CD4-positive, alpha-beta T cell (primary cell): Measurements from ENCODE around the gene CHRNA10. TPM values are rescaled to one million over a fixed set of nuclear protein-coding genes. Genes with fewer than 3 reads are reported as not detected.

Experiments used
- ATAC-seq: fragments of 200-7000 bp; cut with Tn5 transposase; one replicate; pipeline ENCODE4 v1.10.0; 2022; ENCODE audit warnings: mild to moderate bottlenecking; ENCODE audit not compliant: poor library complexity
- CTCF ChIA-PET: fragments of 350-600 bp; sonication (Branson Sonifier 250); formaldehyde crosslinking; loops from one replicate; lab custom pipeline; 2021; ENCODE audit warnings: antibody characterized with exemption, inconsistent platforms; lab: Charles Lee
- POLR2A ChIA-PET: fragments of 350-600 bp; sonication (Branson Sonifier 250); formaldehyde crosslinking; loops from one replicate; lab custom pipeline; 2021; ENCODE audit warnings: antibody characterized with exemption, inconsistent platforms; lab: Charles Lee
- DNase-seq, 14 experiments: peaks; one replicate each; pipeline ENCODE4 v3.0.0-alpha.2; 2013 to 2020; ENCODE audit warnings: mixed read lengths in 2 of 14
- H3K27ac ChIP-seq, 2 donors: one replicate each; pipeline versions ENCODE4 v1.5.1 to v1.7.0; 2013; ENCODE audit warnings: low read length in 2 of 2, low read depth in 1 of 2, mild to moderate bottlenecking in 1 of 2
- H3K27me3 ChIP-seq, 2 experiments: 1 replicate in 1 of 2; 2 replicates in 1 of 2; pipeline versions ENCODE4 v1.6.1 to v1.7.0; 2013; ENCODE audit warnings: low read length in 2 of 2, control low read depth in 1 of 2, mild to moderate bottlenecking in 1 of 2, moderate library complexity in 1 of 2; ENCODE audit not compliant: insufficient read depth in 2 of 2, control insufficient read depth in 1 of 2
- H3K36me3 ChIP-seq: one replicate; pipeline ENCODE4 v1.6.1; 2013; ENCODE audit warnings: low read length, control low read depth; ENCODE audit not compliant: insufficient read depth
- H3K4me1 ChIP-seq: one replicate; pipeline ENCODE4 v1.6.1; 2013; ENCODE audit warnings: low read length, control low read depth; ENCODE audit not compliant: insufficient read depth
- H3K4me3 ChIP-seq: one replicate; pipeline ENCODE4 v1.5.1; 2013; ENCODE audit warnings: mild to moderate bottlenecking, low read length, moderate library complexity
- H3K9me3 ChIP-seq, 2 experiments: 1 replicate in 1 of 2; 2 replicates in 1 of 2; pipeline versions ENCODE4 v1.6.1 to v1.7.0; 2013; ENCODE audit warnings: low read length in 2 of 2, mild to moderate bottlenecking in 2 of 2, control low read depth in 1 of 2, moderate library complexity in 1 of 2; ENCODE audit not compliant: control insufficient read depth in 1 of 2, insufficient read depth in 1 of 2
- H3K27ac Mint-ChIP-seq: one replicate; pipeline ENCODE4 v1.8.0; 2020; ENCODE audit warnings: mixed read lengths
- H3K27me3 Mint-ChIP-seq: one replicate; pipeline ENCODE4 v1.8.0; 2021; ENCODE audit warnings: mixed read lengths
- H3K36me3 Mint-ChIP-seq: one replicate; pipeline ENCODE4 v1.8.0; 2021; ENCODE audit warnings: low read depth, mixed read lengths
- H3K4me1 Mint-ChIP-seq: one replicate; pipeline ENCODE4 v1.8.0; 2021; ENCODE audit warnings: low read depth, mixed read lengths
- H3K4me3 Mint-ChIP-seq: one replicate; pipeline ENCODE4 v1.8.0; 2020; ENCODE audit warnings: mild to moderate bottlenecking, mixed read lengths
- H3K9me3 Mint-ChIP-seq: one replicate; pipeline ENCODE4 v1.8.0; 2020; ENCODE audit warnings: mixed read lengths
- intact Hi-C, 2 experiments: fragments of 100-400 bp; cut with DNase I in 1 of 2; cut with micrococcal nuclease in 1 of 2; formaldehyde crosslinking; loops; one replicate each; pipeline versions ENCODE4 v1.15.1 to v1.9.0; 2023 to 2025; cut with DNase I, micrococcal nuclease
- total RNA-seq, 174 experiments: library from RNA in 2 of 174; stranded (reverse) in 2 of 174; gene quantifications; one replicate each; pipeline ENCODE4 v1.2.3 and lab custom pipeline; 2021 to 2026
- TF ChIP-seq, protein P1 (sequence below): fragments of 200-600 bp; IDR thresholded peaks from one replicate; pipeline ENCODE4 v1.8.0; 2022; ENCODE audit warnings: antibody characterized with exemption, mild to moderate bottlenecking

CHRNA10 gene
- total RNA-seq, 2 experiments from 2014 or later = 0.33 to 0.39 TPM

DNA sequence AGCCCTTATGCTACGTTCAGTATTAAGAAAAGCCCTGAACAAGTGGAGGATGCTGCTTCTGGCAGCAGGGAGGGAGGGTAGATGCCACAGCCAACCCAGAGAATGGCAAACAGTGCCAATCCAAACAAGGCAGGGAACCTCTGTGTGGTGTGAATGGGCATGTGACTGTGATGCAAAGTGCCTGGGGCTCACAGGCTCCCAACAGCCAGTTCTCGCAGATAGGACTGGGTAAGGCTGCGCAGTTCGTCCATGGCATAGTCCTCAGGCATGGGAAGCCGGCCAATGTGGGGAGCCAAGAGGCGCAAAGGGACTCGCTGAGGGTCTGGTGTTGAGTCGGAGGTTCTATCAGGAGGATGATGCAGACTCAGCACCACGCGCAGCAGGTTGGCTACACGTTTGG, 4.8 kb upstream of the CHRNA10 start:
- H3K9me3 Mint-ChIP-seq = no peaks in the 10 kb centered on the region
- peaks cover 94% of the 10 kb centered on the region for H3K36me3 Mint-ChIP-seq
- no peaks in the 10 kb centered on the region for H3K27me3 Mint-ChIP-seq
- CTCF ChIA-PET = no interaction called here
- Histone ChIP-seq H3K9me3 (no peaks in the 10 kb centered on the region), H3K27me3 (no peaks in the 10 kb centered on the region), H3K27ac (no peak overlapping the region), H3K36me3 (peaks cover 88% of the 10 kb centered on the region), H3K4me3 (no peak overlapping the region), H3K4me1 (no peaks in the 10 kb centered on the region)
- H3K27ac Mint-ChIP-seq = no peak overlapping the region
- H3K4me1 Mint-ChIP-seq = no peaks in the 10 kb centered on the region
- TF ChIP-seq, protein P1, sequence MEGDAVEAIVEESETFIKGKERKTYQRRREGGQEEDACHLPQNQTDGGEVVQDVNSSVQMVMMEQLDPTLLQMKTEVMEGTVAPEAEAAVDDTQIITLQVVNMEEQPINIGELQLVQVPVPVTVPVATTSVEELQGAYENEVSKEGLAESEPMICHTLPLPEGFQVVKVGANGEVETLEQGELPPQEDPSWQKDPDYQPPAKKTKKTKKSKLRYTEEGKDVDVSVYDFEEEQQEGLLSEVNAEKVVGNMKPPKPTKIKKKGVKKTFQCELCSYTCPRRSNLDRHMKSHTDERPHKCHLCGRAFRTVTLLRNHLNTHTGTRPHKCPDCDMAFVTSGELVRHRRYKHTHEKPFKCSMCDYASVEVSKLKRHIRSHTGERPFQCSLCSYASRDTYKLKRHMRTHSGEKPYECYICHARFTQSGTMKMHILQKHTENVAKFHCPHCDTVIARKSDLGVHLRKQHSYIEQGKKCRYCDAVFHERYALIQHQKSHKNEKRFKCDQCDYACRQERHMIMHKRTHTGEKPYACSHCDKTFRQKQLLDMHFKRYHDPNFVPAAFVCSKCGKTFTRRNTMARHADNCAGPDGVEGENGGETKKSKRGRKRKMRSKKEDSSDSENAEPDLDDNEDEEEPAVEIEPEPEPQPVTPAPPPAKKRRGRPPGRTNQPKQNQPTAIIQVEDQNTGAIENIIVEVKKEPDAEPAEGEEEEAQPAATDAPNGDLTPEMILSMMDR = no peak
- intact Hi-C loops = no loop called here
- ATAC-seq (no peak), DNase-seq (no peak)
- POLR2A ChIA-PET = no interaction called here
- H3K4me3 Mint-ChIP-seq = no peak overlapping the region

DNA sequence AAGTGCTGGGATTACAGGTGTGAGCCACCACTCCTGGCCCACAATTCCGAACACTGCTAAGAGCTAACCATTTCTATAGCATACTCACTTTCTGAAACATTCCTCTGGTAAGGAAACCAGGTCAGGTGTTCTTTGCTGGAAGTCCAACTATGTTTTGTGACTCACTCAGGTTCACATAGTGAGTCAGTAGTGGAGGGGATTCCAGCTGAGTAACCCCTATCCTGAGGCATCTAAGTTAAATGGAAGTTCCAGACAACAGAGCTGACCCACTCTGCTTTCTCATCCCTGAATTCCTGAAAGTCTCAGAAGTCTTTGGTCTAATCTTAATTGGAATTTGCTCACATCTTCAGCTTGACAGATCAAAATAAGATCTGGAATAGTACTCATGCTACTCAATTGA, 3.0 kb upstream of the CHRNA10 start:
- H3K9me3 ChIP-seq = no peaks in the 10 kb centered on the region
- Mint-ChIP-seq H3K4me1 (no peaks in the 10 kb centered on the region), H3K36me3 (peaks cover 94% of the 10 kb centered on the region), H3K27ac (no peak overlapping the region), H3K4me3 (no peak overlapping the region), H3K27me3 (no peaks in the 10 kb centered on the region), H3K9me3 (no peaks in the 10 kb centered on the region)
- H3K27me3 ChIP-seq = no peaks in the 10 kb centered on the region
- ATAC-seq = no peak
- POLR2A ChIA-PET = no interaction called here
- H3K4me3 ChIP-seq = no peak overlapping the region
- H3K36me3 ChIP-seq = peaks cover 78% of the 10 kb centered on the region
- no peaks in the 10 kb centered on the region for H3K4me1 ChIP-seq
- TF ChIP-seq, protein P1 = no peak
- intact Hi-C loops = no loop called here
- CTCF ChIA-PET = no interaction called here
- no peak overlapping the region for H3K27ac ChIP-seq
- DNase-seq = no peak

DNA sequence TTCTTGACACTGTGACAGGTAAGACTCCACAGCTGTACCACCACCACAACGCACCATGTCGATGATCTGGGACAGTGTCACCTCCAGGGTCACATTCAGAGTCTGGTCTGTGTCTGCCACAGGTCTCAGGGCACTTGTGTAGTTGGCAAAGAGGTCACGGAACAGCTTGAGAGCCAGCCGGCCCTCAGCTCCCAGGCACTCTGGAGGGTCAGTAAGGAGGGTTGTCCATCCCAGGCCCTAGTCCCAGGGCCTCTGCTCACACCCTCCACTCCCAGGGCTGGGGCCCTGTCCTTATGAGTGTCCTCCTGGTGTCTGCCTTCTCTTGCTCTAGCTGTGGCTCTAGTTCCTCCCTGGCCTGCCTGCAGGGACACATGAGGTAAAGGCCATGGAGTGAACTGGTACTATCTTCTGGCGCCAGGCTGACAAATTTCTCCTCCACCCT, 1.4 kb downstream of the CHRNA10 start:
- Histone ChIP-seq H3K4me3 (no peak overlapping the region), H3K36me3 (peaks cover 54% of the 10 kb centered on the region), H3K4me1 (no peaks in the 10 kb centered on the region), H3K9me3 (no peaks in the 10 kb centered on the region), H3K27me3 (no peaks in the 10 kb centered on the region), H3K27ac (no peak overlapping the region)
- no peak for ATAC-seq
- no peaks in the 10 kb centered on the region for H3K4me1 Mint-ChIP-seq
- H3K9me3 Mint-ChIP-seq = no peaks in the 10 kb centered on the region
- POLR2A ChIA-PET = no interaction called here
- intact Hi-C loops = no loop called here
- DNase-seq = no peak
- CTCF ChIA-PET = no interaction called here
- no peak overlapping the region for H3K4me3 Mint-ChIP-seq
- no peaks in the 10 kb centered on the region for H3K27me3 Mint-ChIP-seq
- peaks cover 85% of the 10 kb centered on the region for H3K36me3 Mint-ChIP-seq
- TF ChIP-seq, protein P1 = no peak
- H3K27ac Mint-ChIP-seq = no peak overlapping the region
